Mesodermal cell (in vitro differentiated cells): ENCODE data around the gene FGFR3.
"Not testable (repeated sequence)": the region's sequence is repeated elsewhere in the genome, so short reads cannot be mapped to it uniquely, and the experiment has no call there.

ENCODE experiments used
- H3K27ac ChIP-seq: 2 replicates; pipeline ENCODE4 v1.7.0; 2013; ENCODE audit warnings: mild to moderate bottlenecking, low read depth, low read length, moderate library complexity; ENCODE audit not compliant: severe bottlenecking
- H3K36me3 ChIP-seq: 2 replicates; pipeline ENCODE4 v1.7.1; 2013; ENCODE audit warnings: mild to moderate bottlenecking, low read length, moderate library complexity; ENCODE audit not compliant: control insufficient read depth, insufficient read depth
- H3K4me1 ChIP-seq: one replicate; pipeline ENCODE4 v1.7.1; 2013; ENCODE audit warnings: mild to moderate bottlenecking, low read length; ENCODE audit not compliant: insufficient read depth, control insufficient read depth, poor library complexity, severe bottlenecking
- H3K4me3 ChIP-seq: 2 replicates; pipeline ENCODE4 v1.7.0; 2013; ENCODE audit warnings: low read length, control low read depth, mild to moderate bottlenecking; ENCODE audit not compliant: insufficient read depth, poor library complexity, severe bottlenecking; ENCODE audit errors: extremely low read depth
- H3K9me3 ChIP-seq: 2 replicates; pipeline ENCODE4 v1.7.1; 2013; ENCODE audit warnings: mild to moderate bottlenecking, low read length, moderate library complexity; ENCODE audit not compliant: control insufficient read depth
- WGBS, 2 experiments: methylation state at CpG; one replicate each; pipeline ENCODE4 v1.1.5; 2013; ENCODE audit warnings: missing lambda C conversion rate in 2 of 2; ENCODE audit not compliant: insufficient coverage in 2 of 2; 5-methylcytosine and 5-hydroxymethylcytosine counted together

FGFR3 gene

DNA sequence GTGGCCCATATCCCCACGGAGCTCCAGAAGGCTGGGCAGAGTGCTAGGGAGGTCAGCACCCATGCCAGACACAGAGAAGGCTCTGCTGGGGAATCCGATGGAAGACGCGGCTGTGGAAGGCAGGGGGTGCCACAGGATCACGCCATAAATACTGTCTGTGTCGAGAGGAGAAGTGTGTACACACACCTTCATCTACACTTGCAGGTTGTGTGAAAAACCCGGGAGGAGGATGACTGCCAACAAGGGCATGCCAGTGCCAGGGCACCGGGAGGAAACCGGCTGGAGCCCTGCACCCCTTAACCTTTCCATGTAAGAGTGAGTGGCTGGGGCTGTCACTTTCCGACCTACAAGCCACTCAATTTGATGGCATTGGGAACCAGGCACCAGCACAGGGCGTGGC lies 31.7 kb downstream of the FGFR3 start:
- no peak overlapping the region for H3K27ac ChIP-seq
- 95 to 98% methylated on average over 5 to 7 of the region's 11 CpGs for WGBS, 2 experiments
- H3K36me3 ChIP-seq = peaks cover 67% of the 10 kb centered on the region
- no peaks in the 10 kb centered on the region for H3K4me1 ChIP-seq
- no peak overlapping the region for H3K4me3 ChIP-seq
- H3K9me3 ChIP-seq = no peaks in the 10 kb centered on the region

- Histone ChIP-seq H3K9me3 (no peaks in the 10 kb centered on the region), H3K36me3 (peaks cover 67% of the 10 kb centered on the region), H3K4me1 (no peaks in the 10 kb centered on the region), H3K4me3 (no peak overlapping the region), H3K27ac (no peak overlapping the region)
- WGBS, 2 experiments = 94 to 95% methylated on average over 19 of the region's 19 CpGs
Measured at GRCh38 chr4:1825326-1825725, 32.2 kb downstream of the FGFR3 start.

DNA sequence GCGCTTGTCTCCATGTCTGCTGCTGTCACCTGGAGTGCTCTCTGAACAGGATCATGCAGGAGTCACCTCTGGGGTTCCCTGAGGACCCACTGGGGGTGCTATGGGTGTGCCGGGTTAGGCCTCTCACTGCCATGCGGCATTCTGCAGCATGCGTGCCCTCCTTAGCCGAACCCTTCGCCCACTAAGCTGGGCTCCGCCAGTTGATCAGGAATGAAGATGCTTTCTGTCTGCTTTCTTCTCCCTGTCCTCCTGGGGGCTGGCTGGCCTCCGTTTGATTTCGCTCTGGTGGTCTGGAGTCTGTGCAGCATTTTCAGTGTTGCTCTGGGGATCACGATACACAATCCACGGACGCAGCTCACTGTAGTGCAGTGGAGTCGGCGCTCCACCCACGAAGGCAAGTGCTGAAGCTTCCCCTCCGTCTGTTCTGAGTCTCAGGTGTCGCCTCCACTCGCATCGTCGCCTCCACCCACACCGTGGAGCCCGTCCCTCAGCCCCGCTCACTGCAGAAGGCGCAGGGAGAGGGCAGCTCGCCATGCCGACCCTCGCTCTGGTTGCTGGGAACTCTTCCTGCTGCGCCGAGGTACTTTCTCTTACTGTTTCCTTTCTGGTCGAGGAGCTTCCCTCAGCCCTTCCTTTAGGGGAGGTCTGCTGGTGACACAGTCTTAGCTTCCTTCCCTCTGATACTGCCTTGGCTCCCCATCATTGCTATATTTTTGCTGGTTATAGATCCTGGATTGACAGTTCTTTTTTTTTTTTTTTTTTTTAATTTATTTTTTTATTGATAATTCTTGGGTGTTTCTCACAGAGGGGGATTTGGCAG lies 33.6 kb downstream of the FGFR3 start:
- Histone ChIP-seq H3K27ac (no peak overlapping the region), H3K4me1 (no peaks in the 10 kb centered on the region), H3K36me3 (peaks cover 74% of the 10 kb centered on the region), H3K4me3 (no peak overlapping the region), H3K9me3 (no peaks in the 10 kb centered on the region)
- 94 to 96% methylated on average over 29 to 30 of the region's 30 CpGs for WGBS, 2 experiments

DNA sequence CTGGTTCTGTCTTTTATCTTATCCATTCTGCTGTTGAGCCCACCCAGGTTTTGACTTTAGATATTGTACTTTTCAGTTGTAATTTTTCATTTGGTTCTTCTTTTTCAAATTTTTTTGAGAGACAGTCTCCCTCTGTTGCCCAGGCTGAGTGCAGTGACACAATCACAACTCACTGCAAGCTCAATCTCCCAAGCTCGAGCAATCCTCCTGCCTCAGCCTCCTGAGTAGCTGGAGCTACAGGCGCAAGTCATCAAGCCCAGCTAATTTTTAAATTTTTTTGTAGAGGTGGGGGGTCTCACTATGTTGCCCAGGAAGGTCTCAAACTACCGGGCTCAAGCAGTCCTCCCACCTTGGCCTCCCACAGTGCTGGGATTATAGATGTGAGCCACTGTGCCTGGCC lies 37.1 kb downstream of the FGFR3 start:
- WGBS, 2 experiments = 100% methylated on average over 1 to 3 of the region's 3 CpGs
- Histone ChIP-seq H3K4me3 (no peak overlapping the region), H3K4me1 (no peaks in the 10 kb centered on the region), H3K9me3 (no peaks in the 10 kb centered on the region), H3K27ac (no peak overlapping the region), H3K36me3 (peaks cover 67% of the 10 kb centered on the region)

DNA sequence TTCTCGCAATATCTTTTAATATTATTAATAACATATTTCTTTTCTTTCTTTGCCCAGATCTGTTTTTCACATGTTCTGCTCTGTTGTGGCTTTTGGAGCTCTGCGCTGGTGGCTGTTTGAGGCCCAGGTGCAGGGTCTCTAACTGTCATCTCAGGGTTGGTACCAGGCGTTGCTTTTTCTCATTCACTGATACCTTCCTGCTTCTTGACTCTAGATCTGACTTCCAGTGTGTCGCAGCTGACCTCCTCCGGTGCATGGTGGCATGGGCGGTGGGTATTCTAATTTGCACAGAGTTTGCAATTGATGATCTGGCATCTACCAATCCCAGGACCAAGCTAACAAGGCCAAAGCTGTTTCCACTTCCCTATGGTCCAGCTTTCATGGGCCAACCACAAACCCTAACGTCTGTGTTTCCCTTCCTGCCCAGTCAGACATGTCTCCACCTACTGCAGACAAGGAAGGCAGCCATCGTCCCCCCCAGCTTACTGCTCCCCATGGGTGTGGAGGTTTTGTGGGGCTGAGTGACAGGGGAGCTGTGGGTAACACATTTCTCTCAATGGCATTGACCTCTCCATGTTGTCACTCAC lies 37.6 kb downstream of the FGFR3 start:
- H3K9me3 ChIP-seq = no peaks in the 10 kb centered on the region
- peaks cover 67% of the 10 kb centered on the region for H3K36me3 ChIP-seq
- H3K4me3 ChIP-seq = no peak overlapping the region
- H3K4me1 ChIP-seq = no peaks in the 10 kb centered on the region
- no peak overlapping the region for H3K27ac ChIP-seq
- WGBS, 2 experiments = 96 to 100% methylated on average over 4 to 6 of the region's 8 CpGs

DNA sequence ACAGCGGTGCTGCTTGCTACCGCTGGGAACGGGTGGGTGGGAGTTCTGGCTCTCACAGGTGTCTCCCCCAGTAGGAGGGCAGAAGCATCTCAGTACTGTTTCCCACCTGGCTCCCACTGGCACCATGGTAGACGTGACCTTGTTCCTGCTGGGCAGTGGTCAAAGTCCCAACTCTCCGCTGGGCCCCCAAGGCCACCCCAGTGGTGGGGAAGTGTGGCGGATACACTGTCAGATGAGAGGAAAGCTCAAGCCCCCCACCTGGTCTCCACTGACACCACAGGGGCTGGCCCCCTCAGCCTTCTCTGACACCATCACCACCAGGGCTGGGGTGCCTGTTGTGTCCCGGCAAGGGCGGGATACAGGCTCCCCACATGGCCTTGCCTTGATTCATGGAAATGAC lies 38.2 kb downstream of the FGFR3 start:
- Histone ChIP-seq H3K4me1 (no peaks in the 10 kb centered on the region), H3K4me3 (no peak overlapping the region), H3K9me3 (no peaks in the 10 kb centered on the region), H3K36me3 (peaks cover 65% of the 10 kb centered on the region), H3K27ac (no peak overlapping the region)
- WGBS, 2 experiments = 97 to 99% methylated on average over 5 to 7 of the region's 8 CpGs

DNA sequence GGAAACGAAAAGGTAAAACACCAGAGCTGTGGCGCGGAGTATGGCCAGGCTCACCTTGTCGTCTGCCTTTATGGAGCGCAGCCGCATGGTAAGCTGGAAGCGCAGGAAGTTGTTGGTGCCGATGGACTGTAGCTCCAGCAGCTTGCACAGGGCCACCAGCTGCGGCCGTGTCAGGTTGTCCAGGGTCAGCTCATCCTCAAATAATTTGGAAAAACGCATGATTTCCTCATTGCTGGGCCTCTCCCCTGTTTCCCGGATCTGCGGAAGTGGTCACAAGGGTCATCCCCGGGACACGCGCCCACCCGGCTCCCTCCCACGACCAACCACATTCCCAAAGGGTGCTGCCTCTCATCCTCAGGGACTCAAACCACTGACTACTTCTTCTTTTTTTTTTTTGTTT lies 39.6 kb downstream of the FGFR3 start:
- H3K9me3 ChIP-seq = no peaks in the 10 kb centered on the region
- no peak overlapping the region for H3K27ac ChIP-seq
- no peaks in the 10 kb centered on the region for H3K4me1 ChIP-seq
- 91 to 96% methylated on average over 17 to 18 of the region's 18 CpGs for WGBS, 2 experiments
- no peak overlapping the region for H3K4me3 ChIP-seq
- peaks cover 76% of the 10 kb centered on the region for H3K36me3 ChIP-seq

- H3K4me1 ChIP-seq = no peaks in the 10 kb centered on the region
- peaks cover 82% of the 10 kb centered on the region for H3K36me3 ChIP-seq
- H3K27ac ChIP-seq = no peak overlapping the region
- H3K4me3 ChIP-seq = no peak overlapping the region
- H3K9me3 ChIP-seq = no peaks in the 10 kb centered on the region
- 97% methylated on average over 13 to 14 of the region's 14 CpGs for WGBS, 2 experiments
Measured at GRCh38 chr4:1833307-1834046, 40.4 kb downstream of the FGFR3 start.

DNA sequence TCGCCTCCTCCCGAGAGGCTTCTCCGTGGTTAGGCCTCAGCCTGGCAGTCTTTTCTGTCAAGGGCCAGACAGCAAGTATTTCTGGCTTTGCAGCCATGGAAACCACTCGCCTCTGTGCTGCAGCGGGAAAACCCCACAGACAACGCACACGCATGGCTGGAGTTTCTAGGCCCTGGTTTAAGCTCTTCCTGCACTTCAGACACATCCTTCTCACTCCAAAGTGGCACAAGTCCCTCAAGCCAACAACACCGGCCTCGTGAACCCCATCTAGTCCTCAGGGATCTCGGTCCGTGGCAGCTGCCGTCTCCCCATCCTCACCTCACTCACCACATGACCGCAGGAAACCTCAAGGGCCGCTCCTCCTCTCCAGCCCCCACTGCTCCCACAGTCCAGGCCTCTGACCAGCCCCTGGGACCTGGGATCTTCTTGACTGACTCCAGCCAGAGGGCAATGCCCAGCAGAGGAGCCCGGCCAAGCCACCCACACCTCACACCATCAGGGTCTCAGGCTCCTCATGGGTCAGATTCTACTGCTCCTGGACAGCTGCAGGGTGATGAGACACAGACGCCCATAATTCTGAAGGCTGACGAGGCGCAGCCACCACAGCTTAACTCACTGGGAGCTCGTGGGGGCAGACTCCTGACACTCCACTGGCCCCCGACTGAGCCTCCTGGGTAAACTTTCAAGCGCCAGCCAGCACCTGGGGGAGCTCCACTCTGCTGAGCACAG lies 41.1 kb downstream of the FGFR3 start:
- no peaks in the 10 kb centered on the region for H3K9me3 ChIP-seq
- H3K36me3 ChIP-seq = peaks cover 88% of the 10 kb centered on the region
- no peak overlapping the region for H3K4me3 ChIP-seq
- 93 to 97% methylated on average over 18 to 20 of the region's 21 CpGs for WGBS, 2 experiments
- peak overlapping the region; percentile 24 for H3K27ac ChIP-seq
- no peaks in the 10 kb centered on the region for H3K4me1 ChIP-seq

GRCh38 chr4:1835836-1836235 lies 42.7 kb downstream of the FGFR3 start:
- H3K9me3 ChIP-seq, H3K27ac ChIP-seq, H3K4me1 ChIP-seq, H3K4me3 ChIP-seq: not testable (repeated sequence)
- WGBS, 2 experiments = 97 to 99% methylated on average over 4 to 6 of the region's 8 CpGs
- peaks cover 84% of the 10 kb centered on the region for H3K36me3 ChIP-seq
